Type B pancreatic cell (in vitro differentiated cells): ENCODE results near the gene ALOX5. TPM values are rescaled to one million over a fixed set of nuclear protein-coding genes. Genes with fewer than 3 reads are reported as not detected.

Source experiments
- DNase-seq: peaks from one replicate; pipeline ENCODE4 v3.0.0; 2021; ENCODE audit warnings: mixed read lengths; ENCODE audit not compliant: unreplicated experiment; ENCODE audit errors: extremely low spot score
- H3K27ac Mint-ChIP-seq: 2 replicates; pipeline ENCODE4 v1.8.0; 2021; ENCODE audit warnings: mild to moderate bottlenecking, mixed read lengths
- H3K27me3 Mint-ChIP-seq: 2 replicates; pipeline ENCODE4 v1.8.0; 2021; ENCODE audit warnings: mixed read lengths
- H3K36me3 Mint-ChIP-seq: 2 replicates; pipeline ENCODE4 v1.8.0; 2021; ENCODE audit warnings: mixed read lengths
- H3K4me1 Mint-ChIP-seq: one replicate; pipeline ENCODE4 v1.8.0; 2021; ENCODE audit warnings: mixed read lengths; ENCODE audit not compliant: unreplicated experiment
- H3K4me3 Mint-ChIP-seq: 2 replicates; pipeline ENCODE4 v1.8.0; 2021; ENCODE audit warnings: mild to moderate bottlenecking, mixed read lengths
- H3K9me3 Mint-ChIP-seq: 2 replicates; pipeline ENCODE4 v1.8.0; 2021; ENCODE audit warnings: mixed read lengths
- total RNA-seq: library from RNA; stranded (reverse); gene quantifications from 2 replicates; pipeline ENCODE4 v1.2.1, GENCODE V29; 2021; ENCODE audit warnings: low replicate concordance
- TF ChIP-seq, protein P1 (sequence below): fragments of 200-600 bp; sonication (generic); conservative IDR thresholded peaks from 2 replicates; pipeline ENCODE4 v1.5.0; 2021; ENCODE audit warnings: antibody characterized with exemption, mild to moderate bottlenecking

The ALOX5 gene
- total RNA-seq, 1 donor from 2014 or later, result 7.9 TPM

GRCh38 chr10:45416603-45417002, 42.6 kb downstream of the ALOX5 start:
- no peak for DNase-seq
- Mint-ChIP-seq H3K4me1 (peaks cover 6% of the 10 kb centered on the region), H3K27ac (no peak overlapping the region), H3K9me3 (no peaks in the 10 kb centered on the region), H3K27me3 (peaks cover 14% of the 10 kb centered on the region), H3K36me3 (no peaks in the 10 kb centered on the region), H3K4me3 (peak overlapping the region; percentile 2)
- TF ChIP-seq, protein P1, sequence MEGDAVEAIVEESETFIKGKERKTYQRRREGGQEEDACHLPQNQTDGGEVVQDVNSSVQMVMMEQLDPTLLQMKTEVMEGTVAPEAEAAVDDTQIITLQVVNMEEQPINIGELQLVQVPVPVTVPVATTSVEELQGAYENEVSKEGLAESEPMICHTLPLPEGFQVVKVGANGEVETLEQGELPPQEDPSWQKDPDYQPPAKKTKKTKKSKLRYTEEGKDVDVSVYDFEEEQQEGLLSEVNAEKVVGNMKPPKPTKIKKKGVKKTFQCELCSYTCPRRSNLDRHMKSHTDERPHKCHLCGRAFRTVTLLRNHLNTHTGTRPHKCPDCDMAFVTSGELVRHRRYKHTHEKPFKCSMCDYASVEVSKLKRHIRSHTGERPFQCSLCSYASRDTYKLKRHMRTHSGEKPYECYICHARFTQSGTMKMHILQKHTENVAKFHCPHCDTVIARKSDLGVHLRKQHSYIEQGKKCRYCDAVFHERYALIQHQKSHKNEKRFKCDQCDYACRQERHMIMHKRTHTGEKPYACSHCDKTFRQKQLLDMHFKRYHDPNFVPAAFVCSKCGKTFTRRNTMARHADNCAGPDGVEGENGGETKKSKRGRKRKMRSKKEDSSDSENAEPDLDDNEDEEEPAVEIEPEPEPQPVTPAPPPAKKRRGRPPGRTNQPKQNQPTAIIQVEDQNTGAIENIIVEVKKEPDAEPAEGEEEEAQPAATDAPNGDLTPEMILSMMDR, result no peak

DNA sequence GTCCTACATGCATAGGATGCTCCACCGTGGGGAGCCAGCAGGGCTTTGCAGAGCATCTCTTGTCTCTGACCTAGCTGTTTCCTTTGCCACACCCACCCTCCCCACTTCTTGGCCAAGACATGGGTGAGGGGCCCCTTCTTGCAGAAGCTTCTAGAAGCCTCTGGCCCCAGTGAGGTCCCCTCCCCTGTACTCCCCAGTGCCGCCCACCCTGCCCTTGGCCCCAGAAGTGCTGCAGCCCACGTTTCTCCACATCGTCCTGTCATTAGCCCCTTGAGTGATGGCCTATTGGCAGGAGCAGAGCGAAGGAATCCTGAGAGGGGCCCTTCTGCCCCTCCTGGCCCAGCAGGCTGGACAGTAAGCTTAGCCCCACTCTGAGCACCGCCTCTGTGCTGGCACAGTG, 43.7 kb downstream of the ALOX5 start:
- Mint-ChIP-seq H3K9me3 (no peaks in the 10 kb centered on the region), H3K36me3 (no peaks in the 10 kb centered on the region), H3K4me1 (peaks cover 6% of the 10 kb centered on the region), H3K27me3 (peaks cover 14% of the 10 kb centered on the region), H3K4me3 (peak overlapping the region; percentile 39), H3K27ac (no peak overlapping the region)
- TF ChIP-seq, protein P1, result no peak
- DNase-seq, result no peak

GRCh38 chr10:45418417-45418848, 44.4 kb downstream of the ALOX5 start:
- H3K36me3 Mint-ChIP-seq, result no peaks in the 10 kb centered on the region
- peak overlapping the region; percentile 93 for H3K4me3 Mint-ChIP-seq
- TF ChIP-seq, protein P1, result no peak
- peak overlapping the region; percentile 84 for H3K27ac Mint-ChIP-seq
- no peaks in the 10 kb centered on the region for H3K9me3 Mint-ChIP-seq
- peaks cover 6% of the 10 kb centered on the region for H3K4me1 Mint-ChIP-seq
- DNase-seq, result no peak
- peaks cover 14% of the 10 kb centered on the region for H3K27me3 Mint-ChIP-seq

- Mint-ChIP-seq H3K4me1 (peaks cover 6% of the 10 kb centered on the region), H3K36me3 (no peaks in the 10 kb centered on the region), H3K4me3 (peak overlapping the region; percentile 93), H3K27ac (peak overlapping the region; percentile 84), H3K27me3 (peaks cover 14% of the 10 kb centered on the region), H3K9me3 (no peaks in the 10 kb centered on the region)
- DNase-seq, result no peak
- TF ChIP-seq, protein P1, result no peak
These were observed 45.0 kb downstream of the ALOX5 start for GRCh38 chr10:45418849-45419675.

DNA sequence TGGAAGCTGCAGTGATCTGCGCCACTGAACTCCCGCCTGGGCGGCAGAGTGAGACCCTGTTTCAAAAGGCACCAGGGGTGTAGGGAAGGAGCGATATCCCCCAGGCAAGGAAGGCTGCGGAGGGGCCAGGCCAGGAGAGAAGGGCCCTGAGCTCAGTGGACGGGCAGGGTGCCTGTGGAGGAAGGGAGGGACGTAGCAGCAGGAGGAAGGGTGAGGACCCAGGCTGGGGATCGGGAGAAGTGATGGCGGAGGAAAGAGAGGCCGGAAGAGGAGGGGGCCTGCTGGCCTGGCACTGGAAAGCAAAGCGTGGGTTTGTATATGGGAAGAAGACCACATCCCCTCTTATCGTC, 45.6 kb downstream of the ALOX5 start:
- TF ChIP-seq, protein P1, result no peak
- Mint-ChIP-seq H3K27ac (peak overlapping the region; percentile 84), H3K36me3 (no peaks in the 10 kb centered on the region), H3K27me3 (peaks cover 14% of the 10 kb centered on the region), H3K4me3 (peak overlapping the region; percentile 93), H3K9me3 (no peaks in the 10 kb centered on the region), H3K4me1 (peaks cover 6% of the 10 kb centered on the region)
- DNase-seq, result no peak
